Mesothelial cell of epicardium (in vitro differentiated cells): ENCODE results near the gene PRR15L. TPM values are rescaled to one million over a fixed set of nuclear protein-coding genes. Genes with fewer than 3 reads are reported as not detected.
"Not testable (repeated sequence)": the region's sequence is repeated elsewhere in the genome, so short reads cannot be mapped to it uniquely, and the experiment has no call there.

Source experiments
- DNase-seq, 2 experiments: peaks; one replicate each; pipeline ENCODE4 v3.0.0; 2021; ENCODE audit warnings: low spot score in 2 of 2; ENCODE audit not compliant: unreplicated experiment in 2 of 2
- H3K27ac Mint-ChIP-seq: 2 replicates; pipeline ENCODE4 v1.8.0; 2021; ENCODE audit warnings: mixed read lengths
- H3K27me3 Mint-ChIP-seq: 2 replicates; pipeline ENCODE4 v1.8.0; 2021; ENCODE audit warnings: low read depth, mixed read lengths
- H3K36me3 Mint-ChIP-seq: 2 replicates; pipeline ENCODE4 v1.8.0; 2021; ENCODE audit warnings: mixed read lengths
- H3K4me1 Mint-ChIP-seq: 2 replicates; pipeline ENCODE4 v1.8.0; 2021; ENCODE audit warnings: mixed read lengths
- H3K4me3 Mint-ChIP-seq: 2 replicates; pipeline ENCODE4 v1.8.0; 2021; ENCODE audit warnings: mild to moderate bottlenecking, moderate library complexity, mixed read lengths
- H3K9me3 Mint-ChIP-seq: 2 replicates; pipeline ENCODE4 v1.8.0; 2021; ENCODE audit warnings: mixed read lengths
- CTCF ChIP-seq: fragments of 200-600 bp; sonication (generic); IDR thresholded peaks from one replicate; pipeline ENCODE4 v1.5.0; 2021; ENCODE audit warnings: antibody characterized with exemption; ENCODE audit not compliant: unreplicated experiment
- total RNA-seq: library from RNA; stranded (reverse); gene quantifications from 3 replicates; pipeline ENCODE4 v1.2.1, GENCODE V29; 2021

Gene PRR15L
- total RNA-seq, 1 donor from 2014 or later, result 3.4 TPM

- TF ChIP-seq CTCF, result no peak
- Mint-ChIP-seq H3K9me3 (no peaks in the 10 kb centered on the region), H3K4me3 (no peak overlapping the region), H3K27me3 (no peaks in the 10 kb centered on the region), H3K27ac (no peak overlapping the region), H3K4me1 (peaks cover 8% of the 10 kb centered on the region), H3K36me3 (peaks cover 33% of the 10 kb centered on the region)
- no peak for DNase-seq
These were observed 32.0 kb downstream of the PRR15L start for GRCh38 chr17:47925678-47925988.

- TF ChIP-seq CTCF, result no peak
- H3K27ac Mint-ChIP-seq, result no peak overlapping the region
- no peaks in the 10 kb centered on the region for H3K9me3 Mint-ChIP-seq
- H3K27me3 Mint-ChIP-seq, result no peaks in the 10 kb centered on the region
- H3K4me1 Mint-ChIP-seq, result peaks cover 8% of the 10 kb centered on the region
- no peak overlapping the region for H3K4me3 Mint-ChIP-seq
- no peak for DNase-seq
- peaks cover 31% of the 10 kb centered on the region for H3K36me3 Mint-ChIP-seq
These were observed 32.7 kb downstream of the PRR15L start for GRCh38 chr17:47924785-47925677.

- H3K4me3 Mint-ChIP-seq, H3K9me3 Mint-ChIP-seq, DNase-seq, H3K27ac Mint-ChIP-seq, H3K4me1 Mint-ChIP-seq, H3K27me3 Mint-ChIP-seq: not testable (repeated sequence)
- H3K36me3 Mint-ChIP-seq, result peaks cover 17% of the 10 kb centered on the region
These were observed 37.8 kb downstream of the PRR15L start for GRCh38 chr17:47919889-47920288.

GRCh38 chr17:47918991-47919390 is 38.7 kb downstream of the PRR15L start:
- Mint-ChIP-seq H3K27ac (no peak overlapping the region), H3K4me3 (no peak overlapping the region), H3K9me3 (no peaks in the 10 kb centered on the region), H3K36me3 (peaks cover 17% of the 10 kb centered on the region), H3K27me3 (no peaks in the 10 kb centered on the region), H3K4me1 (peaks cover 5% of the 10 kb centered on the region)
- no peak for TF ChIP-seq CTCF
- no peak for DNase-seq

- TF ChIP-seq CTCF, result no peak
- Mint-ChIP-seq H3K27ac (no peak overlapping the region), H3K4me1 (peaks cover 5% of the 10 kb centered on the region), H3K27me3 (no peaks in the 10 kb centered on the region), H3K4me3 (no peak overlapping the region), H3K9me3 (no peaks in the 10 kb centered on the region), H3K36me3 (peaks cover 13% of the 10 kb centered on the region)
- no peak for DNase-seq
These were observed 39.7 kb downstream of the PRR15L start for GRCh38 chr17:47918006-47918405.

- Mint-ChIP-seq H3K27ac (no peak overlapping the region), H3K27me3 (no peaks in the 10 kb centered on the region), H3K4me3 (no peak overlapping the region), H3K36me3 (peaks cover 8% of the 10 kb centered on the region), H3K4me1 (peaks cover 5% of the 10 kb centered on the region), H3K9me3 (no peaks in the 10 kb centered on the region)
- no peak for TF ChIP-seq CTCF
- DNase-seq, result no peak
These were observed 40.1 kb downstream of the PRR15L start for GRCh38 chr17:47917581-47917980.
